KMS-11 (cell line): ENCODE measurements around the gene ME1.
"Not testable (repeated sequence)": the region's sequence is repeated elsewhere in the genome, so short reads cannot be mapped to it uniquely, and the experiment has no call there.

Experiments used
- H2AFZ ChIP-seq: fragments of 200-600 bp; sonication (generic); 2 replicates; pipeline ENCODE4 v1.6.1; 2016; ENCODE audit warnings: antibody characterized with exemption, mixed run types, low read depth
- H3K27ac ChIP-seq: fragments of 200-600 bp; sonication (generic); 2 replicates; pipeline ENCODE4 v1.6.1; 2016; ENCODE audit warnings: mild to moderate bottlenecking, mixed run types
- H3K27me3 ChIP-seq: fragments of 200-600 bp; sonication (generic); 2 replicates; pipeline ENCODE4 v1.6.1; 2017; ENCODE audit warnings: mild to moderate bottlenecking, low read depth, mixed run types, moderate library complexity; ENCODE audit not compliant: insufficient read depth
- H3K36me3 ChIP-seq: fragments of 200-600 bp; sonication (generic); 2 replicates; pipeline ENCODE4 v1.6.1; 2017; ENCODE audit warnings: mild to moderate bottlenecking, mixed run types; ENCODE audit not compliant: insufficient read depth
- H3K4me1 ChIP-seq: fragments of 200-600 bp; sonication (generic); 2 replicates; pipeline ENCODE4 v1.6.1; 2016; ENCODE audit warnings: mild to moderate bottlenecking, low read depth, mixed run types; ENCODE audit not compliant: poor library complexity, severe bottlenecking
- H3K4me2 ChIP-seq: fragments of 200-600 bp; sonication (generic); 2 replicates; pipeline ENCODE4 v1.7.0; 2016; ENCODE audit warnings: mild to moderate bottlenecking, mixed run types
- H3K4me3 ChIP-seq: fragments of 200-600 bp; sonication (generic); IDR thresholded peaks from 2 replicates; pipeline ENCODE4 v1.6.1; 2017; ENCODE audit warnings: low read depth, low read length, mixed read lengths; ENCODE audit not compliant: insufficient read depth
- H3K79me2 ChIP-seq: fragments of 200-600 bp; sonication (generic); 2 replicates; pipeline ENCODE4 v1.6.1; 2016; ENCODE audit warnings: low read depth, mixed run types; ENCODE audit not compliant: insufficient read depth
- H3K9ac ChIP-seq: fragments of 200-600 bp; sonication (generic); 2 replicates; pipeline ENCODE4 v1.6.1; 2016; ENCODE audit warnings: mild to moderate bottlenecking, mixed run types
- H4K20me1 ChIP-seq: fragments of 200-600 bp; sonication (generic); 2 replicates; pipeline ENCODE4 v1.6.1; 2016; ENCODE audit warnings: mild to moderate bottlenecking, mixed run types; ENCODE audit not compliant: insufficient read depth
- CTCF ChIP-seq: fragments of 200-600 bp; sonication (generic); conservative IDR thresholded peaks from 2 replicates; pipeline ENCODE4 v1.6.1; 2017; ENCODE audit warnings: low read depth, mild to moderate bottlenecking, antibody characterized with exemption, low read length, moderate library complexity, mixed read lengths

The ME1 gene

GRCh38 chr6:83341765-83342164 is 89.1 kb downstream of the ME1 start:
- H3K9ac ChIP-seq: no peak overlapping the region
- no peak overlapping the region for H2AFZ ChIP-seq
- H3K27me3 ChIP-seq: no peaks in the 10 kb centered on the region
- no peak overlapping the region for H3K4me2 ChIP-seq
- no peaks in the 10 kb centered on the region for H4K20me1 ChIP-seq
- no peak for TF ChIP-seq CTCF
- H3K27ac ChIP-seq: no peak overlapping the region
- H3K79me2 ChIP-seq: no peaks in the 10 kb centered on the region
- H3K36me3 ChIP-seq: no peaks in the 10 kb centered on the region
- H3K4me1 ChIP-seq: no peaks in the 10 kb centered on the region
- no peak overlapping the region for H3K4me3 ChIP-seq

GRCh38 chr6:83333916-83334315 is 96.9 kb downstream of the ME1 start:
- not testable (repeated sequence) for H3K4me3 ChIP-seq

GRCh38 chr6:83333500-83333899 is 97.4 kb downstream of the ME1 start:
- Histone ChIP-seq H3K36me3 (no peaks in the 10 kb centered on the region), H4K20me1 (no peaks in the 10 kb centered on the region), H3K9ac (no peak overlapping the region), H3K4me2 (no peak overlapping the region), H3K79me2 (no peaks in the 10 kb centered on the region), H3K4me3 (no peak overlapping the region), H3K27me3 (no peaks in the 10 kb centered on the region), H2AFZ (no peak overlapping the region), H3K27ac (no peak overlapping the region), H3K4me1 (no peaks in the 10 kb centered on the region)
- no peak for TF ChIP-seq CTCF

More at GRCh38 chr6:83333916-83334315, 96.9 kb downstream of the ME1 start:
- not testable (repeated sequence) for H3K79me2 ChIP-seq, H3K27me3 ChIP-seq, H3K27ac ChIP-seq, H3K36me3 ChIP-seq, H3K9ac ChIP-seq, H4K20me1 ChIP-seq, H3K4me1 ChIP-seq, H2AFZ ChIP-seq, H3K4me2 ChIP-seq

- H3K79me2 ChIP-seq: no peaks in the 10 kb centered on the region
- H3K27ac ChIP-seq: no peak overlapping the region
Measured at GRCh38 chr6:83314693-83315092, 116.2 kb downstream of the ME1 start.

GRCh38 chr6:83313882-83314281 is 117.0 kb downstream of the ME1 start:
- TF ChIP-seq CTCF: no peak
- Histone ChIP-seq H3K4me3 (no peak overlapping the region), H3K27ac (no peak overlapping the region), H3K4me1 (peaks cover 8% of the 10 kb centered on the region), H3K4me2 (no peak overlapping the region), H2AFZ (no peak overlapping the region), H3K79me2 (no peaks in the 10 kb centered on the region), H3K36me3 (no peaks in the 10 kb centered on the region), H3K27me3 (no peaks in the 10 kb centered on the region), H3K9ac (no peak overlapping the region), H4K20me1 (no peaks in the 10 kb centered on the region)

More at GRCh38 chr6:83314693-83315092, 116.2 kb downstream of the ME1 start:
- Histone ChIP-seq H3K9ac (no peak overlapping the region), H3K4me3 (no peak overlapping the region), H3K27me3 (no peaks in the 10 kb centered on the region), H3K4me2 (no peak overlapping the region), H2AFZ (no peak overlapping the region), H3K36me3 (no peaks in the 10 kb centered on the region), H4K20me1 (no peaks in the 10 kb centered on the region), H3K4me1 (peaks cover 3% of the 10 kb centered on the region)
- TF ChIP-seq CTCF: no peak
